Measurements from ENCODE around the gene NUP133.

- no peak for TF ChIP-seq POLR2AphosphoS5 (IDR thresholded peaks at IDR 0.05; ENCODE audit: low read depth, low read length)
- TF ChIP-seq POLR2A (IDR thresholded peaks at IDR 0.05; ENCODE audit: low read depth, low read length): no peak
- TF ChIP-seq TAF1 (IDR thresholded peaks at IDR 0.05; ENCODE audit: low read depth, low read length): no peak
- no peak for TF ChIP-seq SPI1 (IDR thresholded peaks at IDR 0.05; ENCODE audit: low read depth, low read length)
Measured at GRCh38 chr1:229536982-229537381, 28.8 kb upstream of the NUP133 start.

Data from GM12891 (cell line).